ENCODE measurements around the gene TMTC2.

The TMTC2 gene

DNA sequence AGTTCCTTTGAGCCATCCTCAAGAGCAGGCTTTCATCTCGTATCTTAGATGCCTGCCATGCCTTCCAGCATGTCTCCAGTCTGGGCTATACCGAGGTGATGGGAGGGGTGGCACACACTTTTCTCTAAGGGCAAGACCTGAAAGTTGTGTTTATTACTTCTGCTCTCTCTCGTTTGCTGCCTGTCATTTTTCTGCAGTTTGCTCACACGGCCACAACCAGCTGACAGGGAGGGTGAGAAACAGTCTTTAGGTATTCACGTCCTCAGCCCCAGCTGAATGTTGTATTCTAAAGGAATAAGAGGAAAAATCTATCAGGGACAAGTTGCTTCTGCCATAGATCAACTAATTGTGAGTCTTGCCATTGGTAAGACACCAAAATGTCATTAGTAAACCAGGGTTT, 88.0 kb downstream of the TMTC2 start:
- DNase-seq (ENCODE audit: low read depth, low spot score) = no peak
- no peak overlapping the region for H3K27ac ChIP-seq

DNA sequence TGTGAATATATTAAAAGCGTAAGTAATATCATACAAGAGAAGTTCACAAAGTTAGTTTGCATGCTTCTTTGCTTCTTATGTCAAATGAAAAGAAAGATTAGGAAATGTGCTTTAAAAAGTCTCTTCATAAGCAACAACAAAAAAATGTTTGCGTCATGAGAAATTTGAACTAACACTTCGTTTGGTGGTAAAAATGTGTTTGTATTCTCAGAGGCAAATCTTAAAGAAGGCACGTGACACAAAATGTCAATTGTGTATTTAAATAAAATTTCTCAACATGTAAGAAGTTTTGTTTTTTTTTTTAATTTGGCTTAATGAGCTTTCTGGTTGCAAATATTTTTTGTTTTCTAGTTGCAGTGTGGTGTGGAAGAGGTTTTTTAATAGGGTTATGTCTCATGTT, 93.8 kb downstream of the TMTC2 start:
- H3K27ac ChIP-seq = no peak overlapping the region
- no peak for DNase-seq (ENCODE audit: low read depth, low spot score)

DNA sequence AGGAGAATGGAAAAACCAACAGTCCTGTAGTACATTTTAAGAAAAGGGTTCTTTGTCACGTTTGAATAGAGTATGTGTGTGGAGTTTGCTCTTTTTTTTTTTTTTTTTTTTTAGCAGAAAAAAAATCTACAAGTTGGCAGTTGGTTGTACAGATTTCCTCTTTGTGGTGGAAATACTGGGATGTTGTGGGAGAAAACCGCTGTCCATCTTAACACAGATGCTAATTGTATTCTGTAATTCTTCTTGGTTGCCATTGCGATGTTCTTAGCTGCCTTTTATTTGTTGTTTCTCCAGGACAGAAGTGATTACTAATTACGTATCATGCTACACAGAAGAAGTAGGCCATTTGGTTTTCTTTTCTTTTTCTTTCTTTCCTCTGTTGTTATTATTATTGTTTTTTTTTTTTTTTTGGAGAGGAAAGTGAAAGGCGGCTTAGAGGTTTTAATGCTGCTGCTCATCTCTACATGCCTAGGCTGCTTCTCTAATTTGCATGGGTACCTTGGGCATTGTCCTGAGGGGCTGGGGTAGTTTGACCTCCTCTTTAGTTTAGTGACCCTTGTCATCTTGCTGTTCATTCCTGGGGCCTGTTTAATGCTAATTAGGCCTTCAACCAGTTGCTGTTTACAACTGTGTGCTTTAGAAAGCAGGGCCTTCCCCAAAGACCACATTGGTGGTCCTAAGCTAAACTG, 94.7 kb downstream of the TMTC2 start:
- no peak overlapping the region for H3K27ac ChIP-seq

DNA sequence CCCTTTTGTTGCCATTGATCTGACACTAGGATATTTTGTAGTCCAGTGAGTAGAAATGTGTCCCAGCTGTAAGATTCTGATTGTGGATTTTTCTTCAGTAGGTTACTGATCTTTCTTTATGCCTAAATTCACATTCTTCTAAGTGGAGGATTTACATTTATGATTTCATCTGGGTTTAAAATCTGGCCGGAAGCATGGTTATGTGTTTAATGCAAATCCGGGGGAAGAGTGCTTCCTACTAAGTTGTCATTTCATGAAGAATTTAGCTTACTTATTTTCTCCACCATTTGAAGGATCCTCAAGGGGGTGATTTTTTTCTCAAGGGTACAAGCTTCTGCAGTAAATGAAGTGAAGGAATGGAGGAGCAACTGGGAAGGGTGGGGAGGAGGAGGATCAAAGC, 96.7 kb downstream of the TMTC2 start:
- no peak for DNase-seq (ENCODE audit: low read depth, low spot score)
- no peak overlapping the region for H3K27ac ChIP-seq

More for the DNA sequence above, 94.7 kb downstream of the TMTC2 start:
- no peak for DNase-seq (ENCODE audit: low read depth, low spot score)

DNA sequence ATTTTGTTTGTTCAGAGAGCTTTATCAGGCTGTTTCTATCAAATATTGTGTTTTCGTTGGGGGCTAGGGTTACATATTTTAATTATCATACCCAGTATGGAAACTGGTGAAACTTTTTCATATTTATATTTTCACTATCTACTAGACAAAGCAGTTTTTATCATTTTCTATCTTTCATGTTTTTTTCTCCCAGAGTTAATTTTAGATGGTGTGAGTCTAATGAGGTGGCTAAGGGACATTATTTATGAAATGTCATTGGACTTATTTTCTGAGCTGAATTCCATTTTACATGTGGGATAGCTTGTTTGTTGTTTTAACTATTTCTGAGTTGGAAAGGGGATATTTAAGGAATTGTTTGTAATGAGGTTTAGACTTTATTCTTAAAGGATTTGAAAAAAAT, 100.3 kb downstream of the TMTC2 start:
- H3K27ac ChIP-seq = no peak overlapping the region
- no peak for DNase-seq (ENCODE audit: low read depth, low spot score)

DNA sequence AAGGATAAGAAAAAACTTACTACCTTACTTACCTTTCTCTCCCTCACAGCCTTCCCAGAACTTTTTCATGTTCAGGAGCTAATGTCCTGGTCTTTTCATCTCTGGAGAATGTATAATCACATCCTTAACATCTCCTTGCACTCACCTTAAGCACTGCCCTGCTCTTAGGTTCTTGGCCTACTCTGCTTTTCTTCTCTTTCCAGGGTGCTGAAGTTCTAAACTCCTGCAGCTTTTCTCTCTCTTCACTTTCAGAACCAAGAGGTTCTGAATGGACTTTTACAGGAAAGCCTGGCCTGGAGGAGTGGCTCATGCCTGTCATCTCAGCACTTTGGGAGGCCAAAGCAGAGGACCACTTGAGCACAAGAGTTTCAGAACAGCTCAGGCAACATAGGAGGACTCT, 101.9 kb downstream of the TMTC2 start:
- no peak for DNase-seq (ENCODE audit: low read depth, low spot score)
- no peak overlapping the region for H3K27ac ChIP-seq

DNA sequence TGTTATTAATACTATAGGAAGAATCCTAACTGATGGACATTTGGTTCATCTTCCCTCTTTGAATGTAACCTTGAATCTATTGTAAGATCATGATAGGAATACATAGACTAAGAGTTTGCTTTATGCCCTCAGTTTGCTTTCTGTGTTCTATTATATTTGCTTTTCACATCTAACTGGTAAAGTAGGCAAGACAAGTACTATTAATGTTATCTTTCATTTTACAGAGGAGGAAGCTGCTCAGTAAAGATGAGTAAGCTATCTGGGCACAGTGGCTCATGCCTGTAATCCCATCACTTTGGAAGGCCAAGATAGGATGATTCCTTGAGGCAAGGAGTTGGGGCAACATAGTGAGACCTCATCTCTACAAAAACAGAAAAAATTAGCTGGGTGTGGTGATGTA, 103.0 kb downstream of the TMTC2 start:
- H3K27ac ChIP-seq = no peak overlapping the region
- no peak for DNase-seq (ENCODE audit: low read depth, low spot score)

DNA sequence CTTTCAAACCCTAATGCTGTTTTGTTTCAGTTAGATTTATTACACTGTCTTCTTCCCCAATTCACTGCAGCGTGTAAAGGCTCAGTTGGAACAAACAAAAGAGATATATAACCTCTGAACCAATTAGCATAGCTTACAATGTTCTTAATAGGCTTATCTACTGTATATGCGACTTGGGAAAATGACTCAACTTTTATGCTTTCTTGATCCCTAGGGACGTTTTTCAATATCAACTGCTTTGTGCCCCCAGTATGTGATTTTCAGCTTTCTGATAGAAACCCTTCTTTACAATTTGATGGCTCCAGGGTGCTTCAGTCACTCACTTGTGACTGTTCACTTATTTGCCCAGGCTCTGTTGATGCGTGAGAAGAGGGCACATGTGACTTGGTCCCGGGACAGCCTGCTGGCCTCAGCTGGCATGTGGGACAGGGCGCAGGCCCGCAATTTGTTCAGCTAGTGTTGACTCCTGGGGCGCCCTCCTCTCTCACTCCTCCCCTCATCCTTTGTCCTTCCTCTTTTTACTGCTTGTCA, 107.1 kb downstream of the TMTC2 start:
- DNase-seq (ENCODE audit: low read depth, low spot score) = no peak
- no peak overlapping the region for H3K27ac ChIP-seq

DNA sequence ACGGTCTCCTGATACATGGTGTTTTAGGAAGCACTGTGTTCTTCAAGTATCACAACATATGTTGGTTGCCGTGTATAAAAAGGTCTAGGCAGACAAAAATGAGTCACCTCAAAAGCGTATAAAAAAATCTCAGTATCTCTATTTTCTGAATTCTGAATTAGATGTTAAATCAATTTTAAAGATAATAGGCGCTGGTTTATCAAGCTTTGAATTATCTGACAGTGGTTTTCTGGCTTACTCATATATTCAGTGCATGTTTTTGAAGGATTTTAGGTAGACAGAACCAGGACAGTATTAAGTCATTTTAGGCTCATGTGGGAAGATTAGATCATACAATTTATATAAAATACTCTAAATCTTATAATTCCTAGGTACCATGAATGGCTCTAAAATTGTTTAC, 110.8 kb downstream of the TMTC2 start:
- DNase-seq (ENCODE audit: low read depth, low spot score) = no peak

DNA sequence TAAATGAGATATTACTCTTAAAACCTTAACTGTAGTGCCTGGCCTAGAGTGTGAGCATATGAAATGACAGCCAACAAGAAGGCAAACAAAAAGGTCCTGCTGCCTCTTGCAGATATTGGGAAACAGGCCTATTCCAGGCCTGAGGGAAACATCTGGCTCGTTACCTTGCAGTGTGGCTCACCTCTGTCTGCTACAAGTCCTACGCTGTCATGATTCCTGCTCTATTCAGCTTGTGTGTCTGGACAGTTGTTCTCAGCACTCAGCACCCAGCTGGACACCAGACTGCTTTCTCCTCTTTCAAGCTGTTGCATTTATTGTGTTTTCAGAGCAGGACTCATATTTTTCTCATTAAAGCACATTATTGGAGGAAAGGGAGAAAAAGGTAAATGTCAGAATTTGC, 113.5 kb downstream of the TMTC2 start:
- DNase-seq (ENCODE audit: low read depth, low spot score) = peak; percentile 22
- no peak overlapping the region for H3K27ac ChIP-seq

More for the DNA sequence above, 110.8 kb downstream of the TMTC2 start:
- no peak overlapping the region for H3K27ac ChIP-seq

DNA sequence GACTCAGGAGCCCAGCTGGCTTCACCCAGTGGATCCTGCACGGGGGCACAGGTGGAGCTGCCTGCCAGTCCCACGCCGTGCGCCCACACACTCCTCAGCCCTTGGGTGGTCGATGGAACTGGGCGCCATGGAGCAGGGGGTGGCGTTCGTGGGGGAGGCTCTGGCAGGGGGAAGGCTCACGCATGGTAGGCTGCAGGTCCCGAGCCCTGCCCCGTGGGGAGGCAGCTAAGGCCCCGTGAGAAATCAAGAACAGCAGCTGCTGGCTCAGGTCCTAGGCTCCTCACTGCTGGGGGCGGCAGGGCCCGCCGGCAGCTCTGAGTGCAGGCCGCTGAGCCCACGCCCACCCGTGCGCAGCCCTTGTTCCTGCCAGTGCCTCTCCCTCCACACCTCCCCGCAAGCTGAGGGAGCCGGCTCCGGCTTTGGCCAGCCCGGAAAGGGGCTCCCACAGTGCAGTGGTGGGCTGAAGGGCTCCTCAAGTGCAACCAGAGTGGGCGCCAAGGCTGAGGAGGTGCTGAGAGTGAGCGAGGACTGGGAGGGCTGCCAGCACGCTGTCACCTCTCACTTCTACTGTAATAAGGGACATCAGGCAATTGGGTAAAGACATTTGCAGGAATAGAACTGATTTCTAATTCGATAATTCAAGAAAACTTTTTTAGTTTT, 115.4 kb downstream of the TMTC2 start:
- no peak overlapping the region for H3K27ac ChIP-seq
- DNase-seq (ENCODE audit: low read depth, low spot score) = no peak

DNA sequence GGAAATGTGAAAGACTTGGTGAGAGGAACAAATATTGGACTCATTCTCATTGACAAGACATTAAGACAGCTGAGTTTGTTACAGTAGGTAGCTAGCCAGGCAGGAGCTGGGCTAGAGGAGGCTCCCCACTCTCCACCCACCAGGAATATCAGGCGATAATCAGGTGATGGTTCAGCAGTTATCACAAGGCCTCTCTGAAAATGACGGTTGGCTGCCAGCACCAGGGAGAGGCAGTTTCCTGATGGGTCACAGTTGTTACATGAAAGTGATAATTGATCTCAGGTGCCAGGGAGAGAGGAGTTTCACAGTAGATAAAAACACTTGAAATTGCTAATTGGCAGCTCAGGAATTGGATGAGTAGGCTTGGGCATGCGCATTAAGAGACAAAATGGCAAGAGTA, 116.5 kb downstream of the TMTC2 start:
- no peak for DNase-seq (ENCODE audit: low read depth, low spot score)
- H3K27ac ChIP-seq = no peak overlapping the region

DNA sequence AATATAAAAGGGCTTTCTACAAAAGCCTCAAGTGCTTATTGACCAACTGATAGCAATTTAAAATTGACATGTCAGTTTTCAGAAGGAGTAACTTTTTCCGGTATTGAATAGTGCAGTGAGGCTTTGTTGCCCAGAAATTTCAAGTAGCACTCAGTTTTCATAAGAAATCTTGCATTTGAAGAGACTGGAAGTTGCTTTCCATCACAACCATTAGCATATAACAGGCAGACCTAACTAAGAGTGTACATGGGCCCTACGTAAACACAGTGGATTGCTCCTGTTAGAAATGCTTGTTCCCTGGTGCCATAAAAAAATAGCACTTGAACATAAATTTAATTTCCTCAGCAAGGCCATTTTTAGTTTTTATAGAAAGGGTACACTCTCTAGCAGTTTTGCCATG, 117.9 kb downstream of the TMTC2 start:
- peak overlapping the region; percentile 86 for H3K27ac ChIP-seq
- DNase-seq (ENCODE audit: low read depth, low spot score) = no peak

DNA sequence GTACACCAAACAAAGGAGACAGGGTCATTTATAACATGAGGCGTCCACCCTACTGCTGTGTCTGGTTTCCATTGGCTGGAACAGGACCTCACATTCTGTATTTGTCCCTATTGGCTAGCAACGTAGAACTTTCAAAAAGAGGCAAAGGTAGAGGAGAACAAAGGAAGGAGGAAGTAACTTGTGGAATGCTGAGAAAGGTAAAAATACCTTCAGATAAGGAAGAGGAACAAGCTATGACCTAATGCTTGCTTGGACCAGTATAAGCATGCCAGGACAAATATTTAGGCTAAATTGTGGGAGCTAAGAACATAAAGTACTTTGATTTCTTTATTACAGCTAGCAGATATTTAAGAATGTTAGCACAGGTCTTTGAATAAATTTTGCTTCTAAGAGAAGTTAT, 118.3 kb downstream of the TMTC2 start:
- H3K27ac ChIP-seq = peak overlapping the region; percentile 86

DNA sequence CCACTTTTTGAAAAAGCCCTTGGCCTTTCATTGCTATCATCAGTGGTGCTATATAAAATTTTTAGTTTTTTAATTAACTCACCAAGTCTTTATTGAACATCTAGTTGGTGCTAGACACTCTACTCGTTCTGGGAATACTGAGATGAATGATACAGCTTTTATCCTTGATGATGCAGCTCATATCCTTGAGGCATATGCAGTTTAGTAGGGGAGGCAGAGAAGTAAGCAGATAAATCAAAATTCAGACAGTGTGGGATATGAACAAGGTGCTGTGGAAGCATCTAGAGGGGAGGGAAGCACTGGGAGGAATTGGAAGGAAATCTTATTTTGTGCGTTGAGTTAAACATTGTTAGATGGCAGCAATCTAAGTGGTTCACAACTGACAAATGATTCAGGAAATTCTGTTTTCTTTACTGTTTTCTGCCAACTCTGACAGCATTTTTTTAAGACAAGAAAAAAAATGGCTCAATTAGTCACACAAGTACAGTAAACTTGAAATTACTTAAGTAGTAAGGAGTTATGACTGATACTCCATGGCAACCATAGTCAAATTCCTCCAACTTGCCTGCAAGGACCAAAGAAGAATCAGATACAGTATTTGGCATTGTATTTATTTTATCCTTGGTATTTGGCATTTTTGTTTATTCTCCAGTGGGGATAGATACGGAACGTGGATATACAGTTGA, 119.2 kb downstream of the TMTC2 start:
- peak overlapping the region; percentile 86 for H3K27ac ChIP-seq
- DNase-seq (ENCODE audit: low read depth, low spot score) = peak; percentile 37

More for the DNA sequence above, 118.3 kb downstream of the TMTC2 start:
- DNase-seq (ENCODE audit: low read depth, low spot score) = peak; percentile 2

DNA sequence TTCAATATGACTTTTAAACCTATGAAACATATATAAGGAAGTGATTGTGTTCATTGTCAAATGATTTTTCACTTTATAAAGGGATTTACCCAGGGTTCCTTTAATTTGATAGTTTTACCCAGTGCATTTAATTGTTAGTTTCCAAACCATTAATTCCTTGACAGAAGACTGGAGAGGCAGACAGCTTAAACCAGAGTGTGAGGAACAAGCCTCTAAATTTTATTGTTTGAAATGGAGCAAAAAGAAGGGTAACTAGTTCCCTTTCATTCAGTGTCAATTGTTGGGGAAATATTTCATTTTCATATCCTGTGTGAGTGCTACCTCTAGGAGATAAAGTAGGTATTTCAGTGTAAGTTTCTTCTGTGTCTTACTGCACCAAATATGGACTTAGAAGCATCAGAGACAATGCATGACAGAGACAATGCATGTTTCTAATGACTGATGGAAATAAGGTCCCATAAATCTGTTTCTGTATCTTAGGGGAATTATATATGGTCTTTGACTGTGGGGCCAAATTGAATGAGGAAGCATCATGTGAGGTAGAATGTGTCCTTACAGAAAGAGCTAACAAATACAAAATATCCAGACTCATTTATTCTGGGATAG, 120.5 kb downstream of the TMTC2 start:
- DNase-seq (ENCODE audit: low read depth, low spot score) = no peak
- H3K27ac ChIP-seq = no peak overlapping the region

DNA sequence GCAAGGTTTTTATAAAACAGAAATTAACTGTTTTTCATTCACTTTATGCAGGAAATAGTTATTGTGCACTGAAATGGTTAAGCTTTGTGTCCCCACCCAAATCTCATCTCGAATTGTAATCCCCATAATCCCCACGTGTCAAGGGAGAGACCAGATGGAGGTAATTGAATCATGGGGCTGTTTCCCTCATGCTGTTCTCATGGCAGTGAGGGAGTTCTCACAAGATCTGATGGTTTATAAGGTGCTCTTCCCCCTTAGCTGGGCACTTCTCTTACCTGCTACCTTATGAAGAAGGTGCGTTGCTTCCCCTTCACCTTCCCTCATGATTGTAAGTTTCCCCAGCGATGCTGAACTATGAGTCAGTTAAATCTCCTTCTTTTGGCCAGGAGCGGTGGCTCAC, 123.9 kb downstream of the TMTC2 start:
- H3K27ac ChIP-seq = no peak overlapping the region
- DNase-seq (ENCODE audit: low read depth, low spot score) = no peak

DNA sequence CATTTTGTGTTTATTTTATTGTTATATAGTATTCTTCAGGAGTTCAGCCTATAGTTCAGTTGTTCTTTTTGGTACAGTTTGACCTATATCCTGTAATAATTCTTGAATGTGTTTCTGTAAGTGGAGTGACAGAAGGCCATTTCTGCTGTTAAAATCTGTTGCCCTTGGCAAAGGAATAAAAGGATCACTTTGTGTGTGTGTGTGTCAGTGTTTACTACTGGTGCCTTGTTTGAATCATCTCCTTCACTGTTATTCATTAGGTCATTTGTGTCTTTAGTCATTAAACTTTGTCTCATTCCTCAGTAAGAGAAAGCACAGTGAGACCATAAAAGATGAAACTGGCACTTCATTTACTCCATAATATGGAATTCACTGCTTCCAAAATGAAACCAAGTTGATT, 130.7 kb downstream of the TMTC2 start:
- peak; percentile 14 for DNase-seq (ENCODE audit: low read depth, low spot score)
- no peak overlapping the region for H3K27ac ChIP-seq

DNA sequence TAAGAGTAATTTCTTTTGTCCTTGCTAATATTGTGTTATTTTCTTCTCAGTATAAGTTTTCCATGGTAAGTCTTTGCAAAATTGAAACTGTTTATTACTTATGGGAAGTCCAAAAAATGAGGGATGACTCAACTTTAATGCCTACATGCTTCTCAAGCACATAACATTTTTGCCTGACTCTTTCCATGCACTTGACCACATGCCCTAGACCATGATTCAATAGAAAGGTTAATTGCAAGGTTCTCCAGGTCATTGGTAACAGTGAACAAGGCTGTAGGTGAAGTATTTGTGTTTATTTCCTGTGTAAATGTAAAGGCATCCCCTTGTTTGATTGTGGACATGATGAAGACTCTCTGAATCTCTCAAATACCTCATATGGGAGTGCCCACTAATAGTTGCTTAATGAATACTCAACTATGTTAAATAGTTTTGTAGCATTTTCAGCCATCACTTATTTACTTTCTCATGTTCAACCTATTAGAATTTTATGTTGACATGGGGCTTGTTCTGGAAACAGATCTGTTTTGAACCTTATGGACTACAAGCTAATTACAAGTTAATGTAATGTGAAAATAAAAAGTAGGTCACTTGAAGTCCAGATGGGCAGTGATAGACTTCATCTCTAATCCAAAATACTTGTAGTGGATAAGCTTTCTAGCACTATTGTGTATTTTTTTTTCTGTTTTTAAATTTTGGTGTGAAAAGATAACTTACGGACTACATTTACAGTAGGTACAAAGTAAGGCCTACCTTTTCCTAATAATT, 131.7 kb downstream of the TMTC2 start:
- DNase-seq (ENCODE audit: low read depth, low spot score) = no peak
- no peak overlapping the region for H3K27ac ChIP-seq

DNA sequence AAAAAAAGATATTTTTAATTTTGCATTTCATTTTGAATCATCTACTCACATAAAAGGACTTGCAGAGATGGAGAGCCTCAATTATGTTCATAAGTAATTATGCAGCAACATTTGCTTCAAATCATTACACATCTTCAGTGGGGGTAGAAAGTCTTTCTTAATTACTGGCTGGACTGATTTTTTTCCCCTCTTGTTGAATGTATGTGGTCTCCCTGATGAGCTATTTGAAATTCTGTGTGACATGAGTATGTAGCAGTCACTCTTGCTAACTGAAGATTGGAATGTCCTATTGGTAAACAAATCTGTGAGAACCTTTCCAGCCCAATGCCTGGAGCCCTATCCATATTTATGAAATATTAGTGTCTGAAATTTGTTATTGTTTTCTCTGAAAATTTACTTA, 139.8 kb downstream of the TMTC2 start:
- no peak for DNase-seq (ENCODE audit: low read depth, low spot score)

More for the DNA sequence above, 139.8 kb downstream of the TMTC2 start:
- no peak overlapping the region for H3K27ac ChIP-seq
